ENCODE measurements around the gene PKIG.

DNA sequence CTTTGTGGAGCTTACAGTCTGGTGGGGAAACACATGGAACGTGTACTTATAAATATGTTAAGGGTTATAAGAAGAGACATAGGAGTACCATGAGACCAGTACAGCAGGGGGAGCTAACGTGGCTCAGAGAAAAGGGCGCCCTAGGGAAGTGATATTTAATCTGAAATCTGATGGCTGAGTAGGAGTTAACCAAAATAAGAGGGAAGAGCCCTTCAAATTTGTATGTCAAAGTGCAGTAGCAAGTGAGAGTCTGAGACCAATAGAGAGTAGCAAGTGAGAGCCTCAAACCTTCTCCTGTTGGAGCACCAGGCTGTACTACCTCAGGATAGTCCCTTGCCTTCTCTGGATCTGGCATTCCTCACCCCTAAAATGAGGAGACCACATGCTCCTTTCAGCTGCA lies 6.1 kb upstream of the PKIG start:
- no peak for TF ChIP-seq POLR2A (IDR thresholded peaks at IDR 0.05)
- TF ChIP-seq, protein P1, sequence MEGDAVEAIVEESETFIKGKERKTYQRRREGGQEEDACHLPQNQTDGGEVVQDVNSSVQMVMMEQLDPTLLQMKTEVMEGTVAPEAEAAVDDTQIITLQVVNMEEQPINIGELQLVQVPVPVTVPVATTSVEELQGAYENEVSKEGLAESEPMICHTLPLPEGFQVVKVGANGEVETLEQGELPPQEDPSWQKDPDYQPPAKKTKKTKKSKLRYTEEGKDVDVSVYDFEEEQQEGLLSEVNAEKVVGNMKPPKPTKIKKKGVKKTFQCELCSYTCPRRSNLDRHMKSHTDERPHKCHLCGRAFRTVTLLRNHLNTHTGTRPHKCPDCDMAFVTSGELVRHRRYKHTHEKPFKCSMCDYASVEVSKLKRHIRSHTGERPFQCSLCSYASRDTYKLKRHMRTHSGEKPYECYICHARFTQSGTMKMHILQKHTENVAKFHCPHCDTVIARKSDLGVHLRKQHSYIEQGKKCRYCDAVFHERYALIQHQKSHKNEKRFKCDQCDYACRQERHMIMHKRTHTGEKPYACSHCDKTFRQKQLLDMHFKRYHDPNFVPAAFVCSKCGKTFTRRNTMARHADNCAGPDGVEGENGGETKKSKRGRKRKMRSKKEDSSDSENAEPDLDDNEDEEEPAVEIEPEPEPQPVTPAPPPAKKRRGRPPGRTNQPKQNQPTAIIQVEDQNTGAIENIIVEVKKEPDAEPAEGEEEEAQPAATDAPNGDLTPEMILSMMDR (IDR thresholded peaks at IDR 0.05) = peak in 11 of 12 donors; percentile 27 to 68 (median 50)

Data from heart left ventricle (tissue), 13 donors.